ENCODE measurements around the gene AMIGO2.

- TF ChIP-seq CTCF (IDR thresholded peaks at IDR 0.05) = no peak
- TF ChIP-seq POLR2A (IDR thresholded peaks at IDR 0.05; ENCODE audit: low read depth) = no peak
- no peak for TF ChIP-seq POLR2AphosphoS5 (IDR thresholded peaks at IDR 0.05)
- no peak for TF ChIP-seq EP300 (IDR thresholded peaks at IDR 0.05)
These were observed 40.7 kb downstream of the AMIGO2 start for GRCh38 chr12:47039079-47039478.

All from esophagus muscularis mucosa (tissue), 4 donors.